IMR-90 (cell line): ENCODE data around the gene IDH3A. TPM values are rescaled to one million over a fixed set of nuclear protein-coding genes. Genes with fewer than 3 reads are reported as not detected.

ENCODE experiments used
- ATAC-seq: fragments of 200-7000 bp; cut with Tn5 transposase; 2 replicates; pipeline ENCODE4 v1.9.1; 2020; ENCODE audit warnings: low read depth, mild to moderate bottlenecking, moderate library complexity
- BruUV-seq: library from RNA; stranded (reverse); fragments of 400-500 nt; replicated peaks from 2 replicates; lab custom pipeline; 2021; lab: Mats Ljungman, UMichigan
- CTCF ChIA-PET: fragments of 300-600 bp; formaldehyde crosslinking; extraction: SDS; loops from one replicate; lab custom pipeline; 2021; ENCODE audit warnings: antibody characterized with exemption; lab: Yijun Ruan, JAX
- POLR2A ChIA-PET: fragments of 300-600 bp; sonication (Branson Sonifier 250); formaldehyde crosslinking; loops from one replicate; lab custom pipeline; 2022; ENCODE audit warnings: antibody characterized with exemption; ENCODE audit not compliant: unreplicated experiment; lab: Charles Lee
- DNase-seq: peaks from one replicate; pipeline ENCODE4 v3.0.0; 2013
- H2AFZ ChIP-seq: replicated peaks from 2 replicates; pipeline ENCODE3; 2013; ENCODE audit warnings: low read length, mild to moderate bottlenecking; ENCODE audit not compliant: poor library complexity
- H2AK5ac ChIP-seq: 2 replicates; pipeline ENCODE4 v1.6.1; 2013; ENCODE audit warnings: low read depth, low read length, inconsistent platforms
- H2AK9ac ChIP-seq: replicated peaks from 2 replicates; pipeline ENCODE3; 2013; ENCODE audit warnings: mild to moderate bottlenecking, low read depth, low read length, moderate library complexity; ENCODE audit not compliant: poor library complexity
- H2BK120ac ChIP-seq: 2 replicates; pipeline ENCODE4 v1.6.1; 2013; ENCODE audit warnings: low read depth, low read length, inconsistent platforms
- H2BK15ac ChIP-seq: 3 replicates; pipeline ENCODE4 v1.6.1; 2013; ENCODE audit warnings: low read depth, low read length, inconsistent platforms
- H2BK20ac ChIP-seq: 2 replicates; pipeline ENCODE4 v1.6.1; 2013; ENCODE audit warnings: low read depth, mild to moderate bottlenecking, inconsistent platforms, low read length, moderate library complexity
- H2BK5ac ChIP-seq: 2 replicates; pipeline ENCODE4 v1.6.1; 2013; ENCODE audit warnings: mild to moderate bottlenecking, low read depth, low read length, inconsistent platforms; ENCODE audit not compliant: poor library complexity, severe bottlenecking
- H3K14ac ChIP-seq: replicated peaks from 2 replicates; pipeline ENCODE4 v1.6.1; 2013; ENCODE audit warnings: low read depth, low read length, inconsistent platforms
- H3K18ac ChIP-seq: 2 replicates; pipeline ENCODE4 v1.6.1; 2013; ENCODE audit warnings: low read depth, low read length, control low read depth
- H3K23ac ChIP-seq: 2 replicates; pipeline ENCODE4 v1.6.1; 2013; ENCODE audit warnings: low read depth, low read length, inconsistent platforms
- H3K27ac ChIP-seq: 2 replicates; pipeline ENCODE4 v1.5.1; 2013; ENCODE audit warnings: mild to moderate bottlenecking, control low read depth, low read length; ENCODE audit not compliant: insufficient read depth
- H3K27me3 ChIP-seq: 2 replicates; pipeline ENCODE4 v1.6.1; 2013; ENCODE audit warnings: low read length; ENCODE audit not compliant: control insufficient read depth, insufficient read depth
- H3K36me3 ChIP-seq: 2 replicates; pipeline ENCODE4 v1.6.1; 2013; ENCODE audit warnings: low read length, mixed read lengths; ENCODE audit not compliant: control insufficient read depth, insufficient read depth
- H3K4ac ChIP-seq: 2 replicates; pipeline ENCODE4 v1.6.1; 2013; ENCODE audit warnings: low read depth, low read length, inconsistent platforms
- H3K4me1 ChIP-seq: 2 replicates; pipeline ENCODE4 v1.6.1; 2013; ENCODE audit warnings: low read length, mixed read lengths; ENCODE audit not compliant: control insufficient read depth, insufficient read depth
- H3K4me2 ChIP-seq: 2 replicates; pipeline ENCODE4 v1.6.1; 2013; ENCODE audit warnings: low read depth, mild to moderate bottlenecking, control low read depth, low read length, moderate library complexity
- H3K4me3 ChIP-seq: 2 replicates; pipeline ENCODE4 v1.5.1; 2013; ENCODE audit warnings: low read depth, mild to moderate bottlenecking, control low read depth, low read length, moderate library complexity; ENCODE audit not compliant: insufficient read depth
- H3K56ac ChIP-seq: 2 replicates; pipeline ENCODE4 v1.6.1; 2013; ENCODE audit warnings: low read length, inconsistent platforms; ENCODE audit not compliant: insufficient read depth; ENCODE audit errors: extremely low read depth
- H3K79me1 ChIP-seq, 2 experiments: 2 replicates each; pipeline ENCODE4 v1.6.1; 2013; ENCODE audit warnings: low read length in 2 of 2, inconsistent platforms in 1 of 2, low read depth in 1 of 2
- H3K9ac ChIP-seq: 2 replicates; pipeline ENCODE4 v1.6.1; 2013; ENCODE audit warnings: low read depth, low read length, control low read depth
- H3K9me1 ChIP-seq: 2 replicates; pipeline ENCODE4 v1.6.1; 2013; ENCODE audit warnings: low read length, inconsistent platforms; ENCODE audit not compliant: insufficient read depth
- H3K9me3 ChIP-seq: 2 replicates; pipeline ENCODE4 v1.6.1; 2013; ENCODE audit warnings: low read length; ENCODE audit not compliant: control insufficient read depth, insufficient read depth
- H4K20me1 ChIP-seq: 2 replicates; pipeline ENCODE4 v1.6.1; 2013; ENCODE audit warnings: low read length, inconsistent platforms; ENCODE audit not compliant: insufficient read depth
- H4K5ac ChIP-seq: 2 replicates; pipeline ENCODE4 v1.6.1; 2013; ENCODE audit warnings: mild to moderate bottlenecking, low read depth, low read length, control low read depth
- H4K8ac ChIP-seq, 2 experiments: 2 replicates each; pipeline ENCODE4 v1.6.1; 2013; ENCODE audit warnings: low read depth in 2 of 2, low read length in 2 of 2, control low read depth in 1 of 2, inconsistent platforms in 1 of 2
- H4K91ac ChIP-seq: 2 replicates; pipeline ENCODE4 v1.6.1; 2013; ENCODE audit warnings: low read depth, low read length, inconsistent platforms; ENCODE audit not compliant: insufficient read depth
- BHLHE40 ChIP-seq: fragments of 150-350 bp; IDR thresholded peaks from 2 replicates; pipeline ENCODE4 v1.6.1; 2016; ENCODE audit warnings: mild to moderate bottlenecking, low read depth, low read length
- CEBPB ChIP-seq: IDR thresholded peaks from 2 replicates; pipeline ENCODE4 v1.6.1; 2012; ENCODE audit warnings: low read depth, low read length, improper control_type of control experiment
- CHD1 ChIP-seq: IDR thresholded peaks from 2 replicates; pipeline ENCODE4 v1.6.1; 2012; ENCODE audit warnings: low read depth, low read length, improper control_type of control experiment
- CTCF ChIP-seq: conservative IDR thresholded peaks from 2 replicates; pipeline ENCODE4 v1.5.1; 2012; ENCODE audit warnings: mild to moderate bottlenecking, low read depth, low read length, improper control_type of control experiment
- ELK1 ChIP-seq: fragments of 150-350 bp; IDR thresholded peaks from 2 replicates; pipeline ENCODE4 v1.6.1; 2016; ENCODE audit warnings: low read depth, mild to moderate bottlenecking, low read length, moderate library complexity, borderline replicate concordance
- MAFK ChIP-seq: IDR thresholded peaks from 2 replicates; pipeline ENCODE4 v1.6.1; 2012; ENCODE audit warnings: low read depth, low read length, improper control_type of control experiment
- MXI1 ChIP-seq: IDR thresholded peaks from 2 replicates; pipeline ENCODE4 v1.6.1; 2012; ENCODE audit warnings: low read depth, mild to moderate bottlenecking, low read length, moderate library complexity, borderline replicate concordance
- NFE2L2 ChIP-seq: fragments of 150-350 bp; IDR thresholded peaks from 2 replicates; pipeline ENCODE4 v1.6.1; 2016; ENCODE audit warnings: low read depth, mild to moderate bottlenecking, low read length
- RFX5 ChIP-seq: IDR thresholded peaks from 2 replicates; pipeline ENCODE4 v1.8.0; 2012; ENCODE audit warnings: low read depth, mild to moderate bottlenecking, low read length, moderate library complexity
- SMC3 ChIP-seq: fragments of 150-350 bp; IDR thresholded peaks from 2 replicates; pipeline ENCODE4 v1.6.1; 2016; ENCODE audit warnings: low read depth, mild to moderate bottlenecking, antibody characterized with exemption, low read length, moderate library complexity
- USF2 ChIP-seq: fragments of 150-350 bp; IDR thresholded peaks from 2 replicates; pipeline ENCODE4 v1.6.1; 2017; ENCODE audit warnings: mild to moderate bottlenecking, antibody characterized with exemption, low read length, low read depth
- WGBS, 2 experiments: methylation state at CpG; one replicate each; pipeline versions ENCODE4 v1.1.5 to v1.1.7; 2013; ENCODE audit warnings: missing lambda C conversion rate in 2 of 2; ENCODE audit not compliant: insufficient read length in 1 of 2; ENCODE audit errors: extremely low coverage in 2 of 2; 5-methylcytosine and 5-hydroxymethylcytosine counted together
- dilution Hi-C: fragments of 300-500 bp; cut with HindIII; formaldehyde crosslinking; loops from one replicate; pipeline ENCODE4 v1.14.3; 2018; ENCODE audit warnings: low sequenced_read_pairs; ENCODE audit not compliant: unreplicated experiment
- in situ Hi-C: fragments of 300-500 bp; cut with MboI; formaldehyde crosslinking; loops from 3 replicates; pipeline ENCODE4 v1.14.3; 2019; ENCODE audit warnings: low sequenced_read_pairs, inconsistent platforms, mixed read lengths
- intact Hi-C: fragments of 100-400 bp; cut with micrococcal nuclease; formaldehyde crosslinking; loops from 2 replicates; pipeline ENCODE4 v1.10.0; 2022
- polyA plus RNA-seq, 3 experiments: library from polyadenylated mRNA; depleted of rRNA; stranded (reverse); fragments of >200 nt; gene quantifications; 2 replicates each; pipeline ENCODE4 v1.2.3, GENCODE V29; 2012; ENCODE audit warnings: low replicate concordance in 1 of 3
- total RNA-seq: library from RNA; depleted of rRNA; stranded (reverse); fragments of >200 nt; gene quantifications from 2 replicates; pipeline ENCODE4 v1.2.3, GENCODE V29; 2012

IDH3A gene
- total and polyA plus RNA-seq, 2 of the 4 experiments (the other 2 are of a cell fraction): 34.5 to 47.7 TPM

- H2AFZ ChIP-seq: no peak overlapping the region
- H2AK9ac ChIP-seq: no peak overlapping the region
- H3K23ac ChIP-seq: no peak overlapping the region
- in situ Hi-C loops (no loop called here), dilution Hi-C loops (no loop called here), intact Hi-C loops (no loop called here)
- BruUV-seq: no TSS peak
- no peak overlapping the region for H4K8ac ChIP-seq
- peaks cover 3% of the 10 kb centered on the region; the same call in 1 of the 2 replicates for H3K9me1 ChIP-seq
- WGBS, 2 experiments: no CpG with 5 or more reads among the region's 10 CpGs
- H3K9ac ChIP-seq: no peak overlapping the region
- no peak overlapping the region; the same call in 1 of the 2 replicates for H3K4ac ChIP-seq
- H3K27ac ChIP-seq: no peak overlapping the region
- no peak for ATAC-seq
- no peak overlapping the region for H4K91ac ChIP-seq
- ChIA-PET CTCF (no interaction called here), POLR2A (no interaction called here)
- no peaks in the 10 kb centered on the region for H3K36me3 ChIP-seq
- H3K27me3 ChIP-seq: peaks cover 11% of the 10 kb centered on the region
- no peak overlapping the region for H3K18ac ChIP-seq
- no peaks in the 10 kb centered on the region for H4K20me1 ChIP-seq
- H2BK20ac ChIP-seq: no peak overlapping the region
- H2BK120ac ChIP-seq: no peak overlapping the region
- no peak overlapping the region for H4K5ac ChIP-seq
- H3K14ac ChIP-seq: no peak overlapping the region
- H3K56ac ChIP-seq: no peak overlapping the region
- H3K4me3 ChIP-seq: no peak overlapping the region
- H3K79me1 ChIP-seq: no peaks in the 10 kb centered on the region
- no peak overlapping the region for H2BK5ac ChIP-seq
- DNase-seq: no peak
- no peak overlapping the region for H2BK15ac ChIP-seq
- no peak for TF ChIP-seq BHLHE40
- no peak for TF ChIP-seq CEBPB
- no peak for TF ChIP-seq MXI1
- no peak for TF ChIP-seq SMC3
- no peak for TF ChIP-seq ELK1
- TF ChIP-seq USF2: no peak
- no peak for TF ChIP-seq MAFK
- no peak for TF ChIP-seq NFE2L2
- TF ChIP-seq RFX5: no peak
- TF ChIP-seq CHD1: no peak
- TF ChIP-seq CTCF: no peak
- H2AK5ac ChIP-seq: no peak overlapping the region; the same call in 1 of the 2 replicates
- H3K4me1 ChIP-seq: peaks cover 6% of the 10 kb centered on the region; the same call in 1 of the 2 replicates
- no peak overlapping the region for H3K4me2 ChIP-seq
- H3K9me3 ChIP-seq: no peaks in the 10 kb centered on the region
Measured at GRCh38 chr15:78212008-78212407, 62.8 kb downstream of the IDH3A start.
